ENCODE measurements around the gene DPP10.

- no peak for TF ChIP-seq CTCF (IDR thresholded peaks at IDR 0.05; ENCODE audit: insufficient read depth, low read depth, low read length)
- TF ChIP-seq EZH2 (IDR thresholded peaks at IDR 0.05; ENCODE audit: insufficient read depth, low read length) = no peak
Measured at GRCh38 chr2:114421781-114422180, 20.7 kb upstream of the DPP10 start.
